ENCODE data around the gene CAB39L.
A peak's percentile ranks its signal among the peaks of the same experiment; 100 is the strongest.

Gene CAB39L

GRCh38 chr13:49395878-49396380 lies 47.9 kb downstream of the CAB39L start:
- no peak for DNase-seq

GRCh38 chr13:49395451-49395865 lies 48.4 kb downstream of the CAB39L start:
- DNase-seq: no peak

GRCh38 chr13:49388091-49388635 lies 55.7 kb downstream of the CAB39L start:
- DNase-seq: no peak

GRCh38 chr13:49386664-49387063 lies 57.2 kb downstream of the CAB39L start:
- no peak for DNase-seq

GRCh38 chr13:49376121-49376520 lies 67.7 kb downstream of the CAB39L start:
- DNase-seq: no peak

- DNase-seq: no peak
These were observed 69.1 kb downstream of the CAB39L start for GRCh38 chr13:49374585-49375290.

GRCh38 chr13:49373716-49374115 lies 70.1 kb downstream of the CAB39L start:
- no peak for DNase-seq

- DNase-seq: no peak
These were observed 71.8 kb downstream of the CAB39L start for GRCh38 chr13:49371943-49372613.

GRCh38 chr13:49370371-49370770 lies 73.5 kb downstream of the CAB39L start:
- DNase-seq: no peak

- peak; percentile 28 to 56 for DNase-seq
These were observed 74.0 kb downstream of the CAB39L start for GRCh38 chr13:49369866-49370265.

GRCh38 chr13:49368688-49369087 lies 75.2 kb downstream of the CAB39L start:
- DNase-seq: peak in 1 of 2 donors; percentile 19

- no peak for DNase-seq
These were observed 76.0 kb downstream of the CAB39L start for GRCh38 chr13:49367640-49368422.

- DNase-seq: no peak
These were observed 77.0 kb downstream of the CAB39L start for GRCh38 chr13:49366841-49367240.

- no peak for DNase-seq
These were observed 86.2 kb downstream of the CAB39L start for GRCh38 chr13:49357694-49358093.

GRCh38 chr13:49356223-49356622 lies 87.6 kb downstream of the CAB39L start:
- no peak for DNase-seq

- DNase-seq: no peak
These were observed 89.1 kb downstream of the CAB39L start for GRCh38 chr13:49354719-49355118.

GRCh38 chr13:49353908-49354307 lies 90.0 kb downstream of the CAB39L start:
- DNase-seq: no peak

- DNase-seq: no peak
These were observed 92.0 kb downstream of the CAB39L start for GRCh38 chr13:49351871-49352270.

- DNase-seq: no peak
These were observed 95.1 kb downstream of the CAB39L start for GRCh38 chr13:49348751-49349150.

GRCh38 chr13:49347650-49348385 lies 96.0 kb downstream of the CAB39L start:
- no peak for DNase-seq

- DNase-seq: no peak
These were observed 97.4 kb downstream of the CAB39L start for GRCh38 chr13:49346460-49346859.

GRCh38 chr13:49343731-49344130 lies 100.1 kb downstream of the CAB39L start:
- DNase-seq: no peak

GRCh38 chr13:49343255-49343654 lies 100.6 kb downstream of the CAB39L start:
- DNase-seq: no peak

Data from inflammatory macrophage treated with lipopolysaccharide for 1 hour (primary cell).